Stimulated activated naive CD4-positive, alpha-beta T cell treated with Interleukin-2 at 50 U/mL for 16 hours (primary cell): ENCODE measurements around the gene CCDC169.
A peak's percentile ranks its signal among the peaks of the same experiment; 100 is the strongest.
"Not testable (repeated sequence)": the region's sequence is repeated elsewhere in the genome, so short reads cannot be mapped to it uniquely, and the experiment has no call there.

Experiments
- DNase-seq: peaks from one replicate; lab custom pipeline; 2025; lab: John Stamatoyannopoulos, UW

Gene CCDC169

GRCh38 chr13:36297366-36298338 is at the start of gene CCDC169:
TSS of gene CCDC169 (minus strand) at chr13:36297814. CDS start at chr13:36297719, 95 bp downstream.
- DNase-seq = peak; percentile 36

- peak; percentile 83 for DNase-seq
Measured at GRCh38 chr13:36346222-36347083, 48.8 kb upstream of the CCDC169 start, which contains the start of gene SPART. TSS of gene SPART (minus strand) at chr13:36346394. CDS start at chr13:36335830, 10,564 bp downstream.

- DNase-seq = peak; percentile 15
Measured at GRCh38 chr13:36345438-36346221, 48.0 kb upstream of the CCDC169 start.

GRCh38 chr13:36344886-36345437 is 47.3 kb upstream of the CCDC169 start:
- DNase-seq = peak; percentile 2

- no peak for DNase-seq
Measured at GRCh38 chr13:36344173-36344572, 46.6 kb upstream of the CCDC169 start.

- no peak for DNase-seq
Measured at GRCh38 chr13:36343766-36344165, 46.2 kb upstream of the CCDC169 start.

GRCh38 chr13:36342715-36343114 is 45.1 kb upstream of the CCDC169 start:
- DNase-seq = no peak

- no peak for DNase-seq
Measured at GRCh38 chr13:36341718-36342117, 44.1 kb upstream of the CCDC169 start.

- DNase-seq = no peak
Measured at GRCh38 chr13:36339600-36340155, 42.1 kb upstream of the CCDC169 start.

GRCh38 chr13:36337938-36338641 is 40.5 kb upstream of the CCDC169 start:
- DNase-seq = no peak

- no peak for DNase-seq
Measured at GRCh38 chr13:36332986-36333385, 35.4 kb upstream of the CCDC169 start.

GRCh38 chr13:36332255-36332654 is 34.6 kb upstream of the CCDC169 start:
- DNase-seq = not testable (repeated sequence)

- DNase-seq = no peak
Measured at GRCh38 chr13:36331280-36331679, 33.7 kb upstream of the CCDC169 start.

- no peak for DNase-seq
Measured at GRCh38 chr13:36329361-36329760, 31.7 kb upstream of the CCDC169 start.

GRCh38 chr13:36328821-36329220 is 31.2 kb upstream of the CCDC169 start:
- no peak for DNase-seq

GRCh38 chr13:36325912-36326311 is 28.3 kb upstream of the CCDC169 start:
- DNase-seq = no peak

- DNase-seq = not testable (repeated sequence)
Measured at GRCh38 chr13:36324881-36325280, 27.3 kb upstream of the CCDC169 start.

GRCh38 chr13:36323951-36324566 is 26.4 kb upstream of the CCDC169 start:
- no peak for DNase-seq

GRCh38 chr13:36323408-36323807 is 25.8 kb upstream of the CCDC169 start:
- DNase-seq = no peak

- DNase-seq = not testable (repeated sequence)
Measured at GRCh38 chr13:36319793-36320192, 22.2 kb upstream of the CCDC169 start.
